Esophagus squamous epithelium (tissue), 5 donors: ENCODE data around the gene GALNT2. TPM values are rescaled to one million over a fixed set of nuclear protein-coding genes. Genes with fewer than 3 reads are reported as not detected.

Source experiments
- DNase-seq: peaks from one replicate; lab custom pipeline; 2025; lab: John Stamatoyannopoulos, UW
- H3K27ac ChIP-seq, 4 donors: fragments of 200-600 bp; sonication (generic); one replicate each; pipeline ENCODE4 v1.5.1; 2016 to 2019; ENCODE audit warnings: mild to moderate bottlenecking in 1 of 4
- H3K27me3 ChIP-seq, 4 donors: fragments of 200-600 bp; sonication (generic); 1 replicate in 3 of 4; 2 replicates in 1 of 4; pipeline versions ENCODE4 v1.5.1 to v1.6.0; 2017 to 2021; ENCODE audit warnings: antibody characterized with exemption in 1 of 4
- H3K36me3 ChIP-seq, 3 donors: fragments of 200-600 bp; sonication (generic); one replicate each; pipeline ENCODE4 v1.5.1; 2016 to 2019
- H3K4me1 ChIP-seq, 3 donors: fragments of 200-600 bp; sonication (generic); one replicate each; pipeline ENCODE4 v1.5.1; 2017 to 2019
- H3K4me3 ChIP-seq, 4 donors: fragments of 200-600 bp; sonication (generic); 1 replicate in 3 of 4; 2 replicates in 1 of 4; pipeline ENCODE4 v1.5.1; 2016 to 2019; ENCODE audit warnings: mild to moderate bottlenecking in 2 of 4, moderate library complexity in 1 of 4
- H3K9me3 ChIP-seq, 3 donors: fragments of 200-600 bp; sonication (generic); one replicate each; pipeline ENCODE4 v1.5.1; 2016 to 2019
- POLR2A ChIP-seq, 4 donors: fragments of 450-650 bp; IDR thresholded peaks; one replicate each; pipeline ENCODE4 v1.6.1; 2017; ENCODE audit warnings: antibody characterized with exemption in 4 of 4, mild to moderate bottlenecking in 4 of 4, moderate library complexity in 3 of 4
- WGBS, 2 donors: methylation state at CpG; one replicate each; pipeline ENCODE4 v1.1.5; 2018; 5-methylcytosine and 5-hydroxymethylcytosine counted together
- intact Hi-C: fragments of 100-400 bp; cut with DNase I; formaldehyde crosslinking; loops from one replicate; pipeline ENCODE4 v1.15.0; 2022
- total RNA-seq, 4 donors: library from RNA; depleted of rRNA; stranded (reverse); fragments of >200 nt; gene quantifications; one replicate each; pipeline ENCODE4 v1.1.0, GENCODE V29; 2016
- TF ChIP-seq, protein P1 (sequence below), 6 experiments: fragments of 450-650 bp in 4 of 6; fragments of 200-600 bp in 2 of 6; sonication (generic) in 2 of 6; IDR thresholded peaks; one replicate each; pipeline ENCODE4 v1.5.1; 2016 to 2019; ENCODE audit warnings: antibody characterized with exemption in 6 of 6, mild to moderate bottlenecking in 4 of 6, moderate library complexity in 4 of 6
- donor health status: DM: yes; HTN: yes; CAD: no.

The GALNT2 gene
- total RNA-seq, 4 donors from 2014 or later = 25.8 to 36.2 (median 31.0) TPM

- Histone ChIP-seq H3K4me3 (no peak overlapping the region), H3K27me3 (no peaks in the 10 kb centered on the region), H3K9me3 (no peaks in the 10 kb centered on the region), H3K36me3 (no peaks in the 10 kb centered on the region), H3K4me1 (peaks cover 12 to 50% (median 23%) of the 10 kb centered on the region in 3 donors), H3K27ac (no peak overlapping the region)
- TF ChIP-seq, protein P1, sequence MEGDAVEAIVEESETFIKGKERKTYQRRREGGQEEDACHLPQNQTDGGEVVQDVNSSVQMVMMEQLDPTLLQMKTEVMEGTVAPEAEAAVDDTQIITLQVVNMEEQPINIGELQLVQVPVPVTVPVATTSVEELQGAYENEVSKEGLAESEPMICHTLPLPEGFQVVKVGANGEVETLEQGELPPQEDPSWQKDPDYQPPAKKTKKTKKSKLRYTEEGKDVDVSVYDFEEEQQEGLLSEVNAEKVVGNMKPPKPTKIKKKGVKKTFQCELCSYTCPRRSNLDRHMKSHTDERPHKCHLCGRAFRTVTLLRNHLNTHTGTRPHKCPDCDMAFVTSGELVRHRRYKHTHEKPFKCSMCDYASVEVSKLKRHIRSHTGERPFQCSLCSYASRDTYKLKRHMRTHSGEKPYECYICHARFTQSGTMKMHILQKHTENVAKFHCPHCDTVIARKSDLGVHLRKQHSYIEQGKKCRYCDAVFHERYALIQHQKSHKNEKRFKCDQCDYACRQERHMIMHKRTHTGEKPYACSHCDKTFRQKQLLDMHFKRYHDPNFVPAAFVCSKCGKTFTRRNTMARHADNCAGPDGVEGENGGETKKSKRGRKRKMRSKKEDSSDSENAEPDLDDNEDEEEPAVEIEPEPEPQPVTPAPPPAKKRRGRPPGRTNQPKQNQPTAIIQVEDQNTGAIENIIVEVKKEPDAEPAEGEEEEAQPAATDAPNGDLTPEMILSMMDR (IDR thresholded peaks at IDR 0.05) = no peak
- no peak for TF ChIP-seq POLR2A (IDR thresholded peaks at IDR 0.05)
- 85 to 91% methylated on average over 3 to 4 of the region's 5 CpGs for WGBS, 2 donors
- no peak for DNase-seq
- intact Hi-C loops = no loop called here
Observed at GRCh38 chr1:230156068-230156467, 89.0 kb downstream of the GALNT2 start.

DNA sequence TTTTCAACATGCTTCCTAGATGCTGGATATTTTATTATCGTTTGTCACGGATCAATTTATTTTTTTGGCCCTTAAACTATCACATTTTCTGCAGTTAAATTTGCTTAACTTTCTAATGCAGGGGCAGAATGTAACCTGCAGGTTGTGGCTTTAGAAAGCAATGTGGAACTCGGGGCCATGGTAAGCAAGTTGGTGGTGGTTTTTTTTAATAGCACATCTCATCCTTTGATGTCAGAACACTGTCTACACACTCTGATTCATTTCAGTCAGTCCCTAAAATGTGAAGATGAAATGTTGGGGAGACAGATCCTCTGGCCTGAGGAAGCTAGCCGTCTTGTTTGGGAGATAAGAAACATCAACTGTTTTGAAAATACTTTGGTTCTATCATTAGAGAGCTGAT, 89.5 kb downstream of the GALNT2 start:
- Histone ChIP-seq H3K27ac (no peak overlapping the region), H3K4me1 (peaks cover 12 to 50% (median 26%) of the 10 kb centered on the region in 3 donors), H3K4me3 (no peak overlapping the region), H3K36me3 (no peaks in the 10 kb centered on the region), H3K27me3 (no peaks in the 10 kb centered on the region), H3K9me3 (no peaks in the 10 kb centered on the region)
- DNase-seq = no peak
- intact Hi-C loops = no loop called here
- no peak for TF ChIP-seq POLR2A (IDR thresholded peaks at IDR 0.05)
- TF ChIP-seq, protein P1 (IDR thresholded peaks at IDR 0.05) = no peak
- 79 to 85% methylated on average over 4 of the region's 4 CpGs for WGBS, 2 donors

DNA sequence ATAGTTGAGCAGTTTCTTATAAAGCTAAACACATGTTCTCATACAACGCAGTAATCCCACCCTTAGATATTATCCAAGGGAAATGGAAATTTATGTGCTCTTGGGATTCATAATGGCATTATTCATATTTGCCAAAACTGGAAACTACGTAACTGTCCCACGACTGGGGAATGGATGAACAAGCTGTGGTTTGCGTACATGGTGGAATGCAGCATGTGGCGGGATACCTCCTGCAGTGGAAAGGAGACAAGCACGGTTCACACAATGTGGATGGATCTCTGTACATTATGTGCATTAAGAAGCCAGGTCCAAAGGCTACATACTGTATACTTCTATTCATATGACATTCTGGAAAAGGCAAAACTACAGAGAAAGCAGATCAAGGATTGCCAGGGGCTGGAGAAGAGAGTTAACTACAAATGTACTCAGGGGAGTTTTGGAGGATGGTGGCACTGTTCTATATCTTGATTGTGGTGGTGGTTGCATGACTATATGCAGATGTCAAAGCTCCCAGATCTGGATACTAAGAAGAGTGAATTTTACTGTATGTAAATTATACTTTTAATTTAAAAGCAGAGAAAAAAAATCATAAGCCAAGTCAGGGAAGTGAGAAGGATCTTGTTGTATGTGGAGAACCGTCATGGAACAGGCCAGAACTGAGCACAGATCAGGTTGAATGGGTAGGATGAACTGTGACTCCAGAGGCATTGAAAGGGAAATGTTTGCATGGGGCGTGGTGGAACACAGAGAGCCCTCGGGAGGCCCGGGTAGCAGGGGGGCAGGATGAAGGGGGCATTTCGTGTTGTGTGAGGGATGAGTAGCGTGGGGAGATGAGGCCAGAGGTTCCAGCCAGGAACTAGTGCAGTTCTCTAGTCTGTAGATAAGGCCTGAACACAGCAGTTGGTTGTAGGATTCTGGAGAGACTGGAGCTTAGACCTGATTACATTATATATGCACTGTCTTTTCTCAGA, 90.7 kb downstream of the GALNT2 start:
- Histone ChIP-seq H3K27ac (no peak overlapping the region), H3K9me3 (no peaks in the 10 kb centered on the region), H3K4me3 (no peak overlapping the region), H3K4me1 (peaks cover 12 to 50% (median 27%) of the 10 kb centered on the region in 3 donors), H3K36me3 (no peaks in the 10 kb centered on the region), H3K27me3 (no peaks in the 10 kb centered on the region)
- intact Hi-C loops = no loop called here
- WGBS, 2 donors = 62 to 74% methylated on average over 12 of the region's 12 CpGs
- DNase-seq = no peak
- TF ChIP-seq POLR2A (IDR thresholded peaks at IDR 0.05) = no peak
- TF ChIP-seq, protein P1 (IDR thresholded peaks at IDR 0.05) = no peak

- 58 to 63% methylated on average over 11 of the region's 12 CpGs for WGBS, 2 donors
- no peak overlapping the region for H3K4me3 ChIP-seq
- no peak for TF ChIP-seq POLR2A (IDR thresholded peaks at IDR 0.05)
- TF ChIP-seq, protein P1 (IDR thresholded peaks at IDR 0.05) = no peak
- H3K27ac ChIP-seq = no peak overlapping the region
- DNase-seq = no peak
- intact Hi-C loops = no loop called here
- H3K36me3 ChIP-seq = no peaks in the 10 kb centered on the region
- H3K9me3 ChIP-seq = no peaks in the 10 kb centered on the region
- no peaks in the 10 kb centered on the region for H3K27me3 ChIP-seq
- H3K4me1 ChIP-seq = peaks cover 9 to 45% (median 23%) of the 10 kb centered on the region in 3 donors
Observed at GRCh38 chr1:230158415-230159291, 91.6 kb downstream of the GALNT2 start.
